Stimulated activated CD4-positive, alpha-beta T cell treated with anti-CD3 and anti-CD28 coated beads, Interleukin-1b, Interleukin-23, amount 100 ng/mL, for 4 hours (primary cell): ENCODE measurements around the gene C1GALT1C1L.
A peak's percentile ranks its signal among the peaks of the same experiment; 100 is the strongest.
"Not testable (repeated sequence)": the region's sequence is repeated elsewhere in the genome, so short reads cannot be mapped to it uniquely, and the experiment has no call there.

ENCODE experiments used
- DNase-seq, 2 donors: peaks; one replicate each; pipeline ENCODE4 v3.0.0-alpha.2; 2020; ENCODE audit warnings: low read depth in 2 of 2

Gene C1GALT1C1L

DNA sequence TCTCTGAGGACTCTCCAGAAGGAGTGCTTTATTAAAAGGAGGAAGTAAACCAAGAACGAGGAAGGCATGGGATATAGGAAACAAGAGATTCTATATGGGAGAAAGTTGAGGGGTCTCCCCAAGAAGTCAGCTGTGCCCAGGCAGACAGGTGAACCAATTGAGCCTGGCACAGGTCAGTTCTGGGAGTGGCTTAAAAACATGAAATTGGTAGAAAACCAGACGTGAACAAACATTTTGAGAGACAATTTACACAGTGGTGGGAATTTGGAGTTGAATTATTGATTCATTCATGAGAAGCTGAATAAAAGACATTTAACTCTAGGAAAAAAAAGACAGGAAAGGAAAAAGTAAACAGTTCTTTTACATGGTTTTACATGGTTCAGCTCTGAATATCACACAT is 22.7 kb downstream of the C1GALT1C1L start:
- DNase-seq = no peak

DNA sequence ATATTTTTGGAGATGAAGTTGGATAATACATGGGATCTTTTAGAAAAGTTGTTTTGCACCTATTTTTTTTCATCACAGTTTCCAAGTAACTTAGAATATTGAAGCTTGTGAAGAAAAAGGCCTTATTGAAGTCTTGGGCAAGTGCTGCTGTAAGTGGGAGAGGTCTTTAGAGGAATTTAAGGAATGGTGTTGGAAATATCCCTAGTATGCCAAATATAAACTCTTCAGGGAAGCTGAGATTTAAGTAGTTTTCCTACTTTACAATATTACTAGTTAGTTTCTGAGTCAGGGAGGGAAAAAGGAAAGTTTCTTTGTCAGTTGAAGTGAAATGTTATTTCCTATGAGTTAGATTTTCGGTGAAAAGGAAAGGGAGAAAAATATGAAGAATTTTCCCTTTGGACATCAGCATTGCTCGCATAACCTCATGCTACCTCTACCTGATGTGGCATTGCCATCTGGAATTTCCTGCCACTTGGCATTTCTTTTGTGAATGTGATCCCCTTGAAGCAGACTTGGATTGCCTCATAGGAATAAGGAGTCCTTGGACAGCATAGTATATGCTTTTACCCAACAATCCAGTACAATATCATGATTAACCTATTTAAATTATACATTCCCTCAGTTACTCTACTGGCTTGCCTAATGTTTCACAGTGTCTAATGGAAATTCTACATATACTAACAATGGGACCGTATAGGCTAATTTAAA is 27.1 kb downstream of the C1GALT1C1L start:
- DNase-seq = no peak

DNA sequence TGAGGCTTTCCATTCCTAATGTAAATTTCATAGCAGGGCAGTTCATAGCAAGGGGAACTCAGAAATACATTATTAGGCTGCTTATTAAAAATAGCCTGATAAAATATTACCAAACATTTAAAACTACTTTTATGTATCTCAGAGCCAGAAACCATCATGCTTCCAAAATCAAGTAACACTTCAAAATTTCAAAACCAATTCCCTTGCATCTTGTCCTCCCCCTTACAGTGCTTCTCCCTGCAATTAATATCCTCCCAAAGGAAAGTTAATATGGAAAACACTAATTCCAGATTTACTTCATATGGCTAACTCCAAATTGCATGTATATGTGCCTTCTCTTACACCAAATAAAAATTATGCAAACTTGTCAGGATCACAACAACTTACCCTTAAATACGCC is 32.5 kb downstream of the C1GALT1C1L start:
- no peak for DNase-seq

DNA sequence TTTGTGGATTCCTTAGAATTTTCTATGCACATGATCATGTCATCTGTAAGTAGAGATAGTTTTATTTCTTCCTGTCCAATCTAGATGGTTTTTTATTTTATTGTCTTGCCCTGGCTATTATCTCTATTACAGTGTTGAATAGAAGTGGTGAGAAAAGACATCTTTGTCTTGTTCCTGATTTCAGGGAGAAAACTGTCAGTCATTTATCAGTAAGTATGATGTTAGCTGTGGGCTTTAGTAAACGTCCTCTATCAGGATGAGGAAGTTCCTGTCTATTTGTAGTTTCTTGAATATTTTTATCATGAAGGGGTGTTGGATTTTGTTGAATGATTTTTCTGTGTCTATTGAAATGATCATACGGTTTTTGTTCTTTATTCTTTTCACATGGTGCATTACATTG is 33.9 kb downstream of the C1GALT1C1L start:
- no peak for DNase-seq

DNA sequence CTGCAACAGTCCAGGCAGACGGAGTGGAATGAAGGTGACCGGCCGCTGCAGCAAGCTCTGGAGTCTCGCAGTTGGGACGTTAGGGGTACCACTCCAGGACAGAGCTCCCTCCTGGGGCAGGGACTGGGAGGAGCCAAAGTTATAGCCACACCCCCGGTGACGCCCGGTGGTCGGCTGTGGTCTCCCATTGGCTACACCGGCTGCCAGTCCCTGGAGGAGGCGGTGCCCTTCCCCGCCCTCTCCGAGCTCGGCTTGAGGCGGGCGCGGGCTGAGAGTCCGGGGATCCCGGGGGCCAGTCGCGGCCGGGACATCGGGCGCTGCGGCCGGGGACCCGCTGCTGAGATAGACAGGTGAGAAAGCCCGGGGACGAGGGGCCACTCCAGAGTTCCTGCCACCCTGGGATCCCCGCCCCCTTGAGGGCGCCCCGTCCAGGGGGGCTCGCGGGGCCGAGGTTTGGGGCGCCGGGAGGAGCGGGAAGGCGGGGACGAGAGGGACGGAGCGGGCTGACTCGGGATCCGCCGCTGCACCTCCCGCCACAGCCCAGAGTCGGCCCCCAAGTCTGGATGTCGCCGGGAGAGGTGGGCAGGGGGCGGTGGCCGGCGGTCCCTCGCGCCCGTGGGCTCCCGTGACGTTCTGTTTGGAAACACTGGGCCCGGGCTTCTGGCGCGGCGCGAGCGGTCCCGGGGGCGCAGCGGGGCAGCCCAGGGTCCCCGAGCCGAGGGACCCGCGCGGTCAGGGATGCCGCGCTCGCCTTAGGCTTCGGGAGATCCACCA is 39.0 kb downstream of the C1GALT1C1L start, which contains the start of gene PLEKHH2:
Gene PLEKHH2, plus strand, starts transcription at position 231 of the 774 bp plus-strand sequence. CDS start 7,414 bp downstream, outside the sequence.
- DNase-seq = peak; percentile 85 to 87

DNA sequence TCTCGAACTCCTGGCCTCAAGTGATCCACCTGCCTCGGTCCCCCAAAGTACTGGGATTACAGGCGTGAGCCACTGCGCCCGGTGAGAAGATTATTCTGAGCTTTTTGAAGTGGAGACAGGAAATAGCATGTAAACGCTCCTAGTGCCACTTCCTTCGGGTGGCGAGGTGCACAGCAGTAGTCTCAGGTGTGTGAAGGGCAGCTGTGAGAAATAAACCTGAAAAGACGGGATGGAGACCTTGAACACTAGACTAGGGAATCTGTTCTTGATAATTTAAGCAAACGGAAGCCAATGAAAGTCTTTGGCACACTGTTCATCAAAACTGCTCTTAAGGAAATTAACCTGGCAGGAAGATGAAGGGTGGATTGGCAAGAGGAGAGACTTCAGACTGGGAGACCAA is 39.6 kb downstream of the C1GALT1C1L start:
- DNase-seq = peak in 1 of 2 donors; percentile 7

DNA sequence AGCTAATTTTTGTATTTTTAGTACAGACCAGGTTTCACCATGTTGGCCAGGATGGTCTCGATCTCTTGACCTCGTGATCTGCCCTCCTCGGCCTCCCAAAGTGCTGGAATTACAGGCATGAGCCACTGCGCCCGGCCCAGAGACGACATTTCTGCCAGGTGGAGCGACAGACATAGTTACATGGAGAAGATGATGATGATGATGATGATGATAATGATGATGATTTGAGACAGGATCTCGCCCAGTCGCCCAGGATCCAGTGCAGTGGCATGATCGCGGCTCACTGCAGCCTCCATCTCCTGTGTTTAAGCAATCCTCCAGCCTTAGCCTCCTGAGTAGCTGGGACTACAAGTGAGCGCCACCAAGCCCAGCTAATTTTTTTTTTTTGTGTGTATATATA is 40.1 kb downstream of the C1GALT1C1L start:
- not testable (repeated sequence) for DNase-seq

DNA sequence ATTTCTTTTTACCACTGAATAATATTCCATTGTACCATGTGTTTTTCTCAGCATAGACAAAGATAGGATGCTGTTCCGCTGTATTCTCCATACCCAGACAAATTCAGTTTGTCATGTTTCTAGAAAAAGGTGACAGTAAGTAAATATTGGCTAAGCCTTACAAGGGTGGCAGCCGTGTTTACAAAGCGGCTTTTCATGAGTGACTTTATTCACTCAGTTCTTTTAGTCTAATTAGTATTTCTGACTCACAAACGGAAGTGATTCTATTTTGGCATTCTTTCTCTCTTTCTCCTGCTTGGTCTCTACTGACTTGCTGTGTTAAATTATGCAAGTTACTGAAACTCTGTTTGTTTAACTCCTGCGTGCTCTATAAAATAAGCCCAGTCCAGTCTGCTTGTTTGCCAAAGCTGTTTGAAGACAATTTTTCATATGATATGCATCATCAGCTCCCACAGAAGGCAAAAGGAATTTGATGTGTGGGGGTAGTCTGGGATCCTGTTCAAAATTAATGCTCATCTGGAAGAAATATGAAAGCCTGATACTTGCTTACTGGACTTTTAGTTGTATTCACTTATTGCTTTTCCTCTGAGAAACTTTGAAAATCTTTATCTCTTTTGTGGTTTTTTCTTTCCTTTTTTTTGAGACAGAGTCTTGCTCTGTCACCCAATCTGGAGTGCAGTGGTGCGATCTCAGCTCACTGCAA is 41.5 kb downstream of the C1GALT1C1L start:
- no peak for DNase-seq

DNA sequence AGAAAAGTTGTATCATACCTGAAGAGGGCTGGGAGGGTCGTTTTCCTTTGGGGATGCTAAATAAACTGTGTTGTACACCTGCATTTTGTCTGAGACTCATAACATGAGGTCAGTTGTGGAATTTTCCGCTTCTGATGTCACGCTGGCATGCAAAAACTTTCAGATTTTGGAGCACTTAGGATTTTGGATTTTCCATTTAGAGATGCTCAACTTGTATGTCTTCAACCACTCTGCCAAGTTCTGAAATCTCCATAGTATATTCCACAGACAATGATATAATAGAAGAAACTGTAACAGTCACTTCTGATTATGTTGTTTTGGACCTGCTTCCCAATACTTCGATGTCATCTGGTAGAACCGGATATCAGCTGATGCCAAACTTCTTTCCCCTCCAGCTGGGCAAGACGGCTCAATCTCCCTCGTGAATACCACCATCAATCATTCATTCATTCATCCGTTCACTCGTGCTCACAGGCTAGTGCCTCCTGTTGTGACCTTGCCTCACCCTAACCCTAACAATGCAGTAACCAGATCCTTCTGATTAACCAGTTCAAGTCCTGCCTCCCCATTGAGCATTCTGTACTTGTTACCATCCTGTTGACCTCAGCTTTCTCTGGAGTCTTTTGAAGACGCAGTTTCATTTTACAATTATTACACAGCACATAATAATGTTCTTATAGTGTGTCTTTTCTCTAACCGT is 44.5 kb downstream of the C1GALT1C1L start:
- DNase-seq = no peak
